Stomach (tissue), 4 donors: ENCODE measurements around the gene TCF12.

ENCODE experiments used
- EP300 ChIP-seq: sonication (generic); formaldehyde crosslinking; IDR thresholded peaks from one replicate; pipeline ENCODE4 v1.6.1; 2017; ENCODE audit warnings: antibody characterized with exemption
- POLR2A ChIP-seq, 4 donors: fragments of 450-650 bp; IDR thresholded peaks; one replicate each; pipeline ENCODE4 v1.6.1; 2016; ENCODE audit warnings: antibody characterized with exemption in 4 of 4, control low read depth in 2 of 4, mild to moderate bottlenecking in 1 of 4, moderate library complexity in 1 of 4
- TF ChIP-seq, protein P1 (sequence below), 7 experiments: fragments of 450-650 bp in 4 of 7; fragments of 200-600 bp in 3 of 7; sonication (generic) in 3 of 7; IDR thresholded peaks; one replicate each; pipeline ENCODE4 v1.5.1; 2016 to 2019; ENCODE audit warnings: antibody characterized with exemption in 7 of 7, control low read depth in 2 of 7, mild to moderate bottlenecking in 1 of 7

DNA sequence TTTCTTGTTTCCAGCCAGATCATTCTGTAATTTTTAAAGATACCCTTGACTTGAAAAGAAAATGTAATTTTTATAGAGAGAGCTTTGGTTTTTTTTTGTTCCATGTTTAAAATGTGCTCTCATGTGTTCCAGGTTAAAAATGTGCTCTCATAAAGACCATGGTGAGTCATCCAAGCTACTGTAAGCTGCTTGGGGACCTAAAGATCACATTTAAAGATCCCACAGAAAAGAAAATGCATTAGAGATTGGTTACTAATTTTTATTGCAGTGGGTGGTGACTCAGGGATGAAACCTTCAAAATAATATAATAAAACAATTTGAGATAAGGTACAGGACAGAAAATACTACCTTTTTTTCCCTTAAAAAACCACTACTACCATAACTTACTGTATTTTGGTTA, 11.0 kb downstream of the TCF12 start:
- TF ChIP-seq, protein P1, sequence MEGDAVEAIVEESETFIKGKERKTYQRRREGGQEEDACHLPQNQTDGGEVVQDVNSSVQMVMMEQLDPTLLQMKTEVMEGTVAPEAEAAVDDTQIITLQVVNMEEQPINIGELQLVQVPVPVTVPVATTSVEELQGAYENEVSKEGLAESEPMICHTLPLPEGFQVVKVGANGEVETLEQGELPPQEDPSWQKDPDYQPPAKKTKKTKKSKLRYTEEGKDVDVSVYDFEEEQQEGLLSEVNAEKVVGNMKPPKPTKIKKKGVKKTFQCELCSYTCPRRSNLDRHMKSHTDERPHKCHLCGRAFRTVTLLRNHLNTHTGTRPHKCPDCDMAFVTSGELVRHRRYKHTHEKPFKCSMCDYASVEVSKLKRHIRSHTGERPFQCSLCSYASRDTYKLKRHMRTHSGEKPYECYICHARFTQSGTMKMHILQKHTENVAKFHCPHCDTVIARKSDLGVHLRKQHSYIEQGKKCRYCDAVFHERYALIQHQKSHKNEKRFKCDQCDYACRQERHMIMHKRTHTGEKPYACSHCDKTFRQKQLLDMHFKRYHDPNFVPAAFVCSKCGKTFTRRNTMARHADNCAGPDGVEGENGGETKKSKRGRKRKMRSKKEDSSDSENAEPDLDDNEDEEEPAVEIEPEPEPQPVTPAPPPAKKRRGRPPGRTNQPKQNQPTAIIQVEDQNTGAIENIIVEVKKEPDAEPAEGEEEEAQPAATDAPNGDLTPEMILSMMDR (IDR thresholded peaks at IDR 0.05) = no peak
- TF ChIP-seq EP300 (no peak), POLR2A (IDR thresholded peaks at IDR 0.05) (no peak)
